AG10803 (cell line): ENCODE data around the gene DDT.
"Not testable (repeated sequence)": the region's sequence is repeated elsewhere in the genome, so short reads cannot be mapped to it uniquely, and the experiment has no call there.

Experiments used
- DNase-seq: peaks from one replicate; pipeline ENCODE4 v3.0.0; 2010; ENCODE audit warnings: low read depth
- H3K4me3 ChIP-seq: 2 replicates; pipeline ENCODE4 v1.5.1; 2011; ENCODE audit warnings: mild to moderate bottlenecking, low read length, control low read depth
- TF ChIP-seq, protein P1 (sequence below): conservative IDR thresholded peaks from 2 replicates; pipeline ENCODE4 v1.5.1; 2011; ENCODE audit warnings: mild to moderate bottlenecking, low read length, control low read depth, inconsistent platforms

DDT gene

GRCh38 chr22:23984430-23984829, 10.2 kb upstream of the DDT start:
- TF ChIP-seq, protein P1, sequence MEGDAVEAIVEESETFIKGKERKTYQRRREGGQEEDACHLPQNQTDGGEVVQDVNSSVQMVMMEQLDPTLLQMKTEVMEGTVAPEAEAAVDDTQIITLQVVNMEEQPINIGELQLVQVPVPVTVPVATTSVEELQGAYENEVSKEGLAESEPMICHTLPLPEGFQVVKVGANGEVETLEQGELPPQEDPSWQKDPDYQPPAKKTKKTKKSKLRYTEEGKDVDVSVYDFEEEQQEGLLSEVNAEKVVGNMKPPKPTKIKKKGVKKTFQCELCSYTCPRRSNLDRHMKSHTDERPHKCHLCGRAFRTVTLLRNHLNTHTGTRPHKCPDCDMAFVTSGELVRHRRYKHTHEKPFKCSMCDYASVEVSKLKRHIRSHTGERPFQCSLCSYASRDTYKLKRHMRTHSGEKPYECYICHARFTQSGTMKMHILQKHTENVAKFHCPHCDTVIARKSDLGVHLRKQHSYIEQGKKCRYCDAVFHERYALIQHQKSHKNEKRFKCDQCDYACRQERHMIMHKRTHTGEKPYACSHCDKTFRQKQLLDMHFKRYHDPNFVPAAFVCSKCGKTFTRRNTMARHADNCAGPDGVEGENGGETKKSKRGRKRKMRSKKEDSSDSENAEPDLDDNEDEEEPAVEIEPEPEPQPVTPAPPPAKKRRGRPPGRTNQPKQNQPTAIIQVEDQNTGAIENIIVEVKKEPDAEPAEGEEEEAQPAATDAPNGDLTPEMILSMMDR = peak; percentile 60
- DNase-seq = no peak
- H3K4me3 ChIP-seq = no peak overlapping the region

GRCh38 chr22:23980567-23980966, 6.3 kb upstream of the DDT start:
- not testable (repeated sequence) for H3K4me3 ChIP-seq, DNase-seq

- not testable (repeated sequence) for H3K4me3 ChIP-seq, DNase-seq
Measured at GRCh38 chr22:23979557-23980240, 5.5 kb upstream of the DDT start, which contains the start of gene GSTT2. GSTT2 (plus strand) TSS chr22:23980134.

DNA sequence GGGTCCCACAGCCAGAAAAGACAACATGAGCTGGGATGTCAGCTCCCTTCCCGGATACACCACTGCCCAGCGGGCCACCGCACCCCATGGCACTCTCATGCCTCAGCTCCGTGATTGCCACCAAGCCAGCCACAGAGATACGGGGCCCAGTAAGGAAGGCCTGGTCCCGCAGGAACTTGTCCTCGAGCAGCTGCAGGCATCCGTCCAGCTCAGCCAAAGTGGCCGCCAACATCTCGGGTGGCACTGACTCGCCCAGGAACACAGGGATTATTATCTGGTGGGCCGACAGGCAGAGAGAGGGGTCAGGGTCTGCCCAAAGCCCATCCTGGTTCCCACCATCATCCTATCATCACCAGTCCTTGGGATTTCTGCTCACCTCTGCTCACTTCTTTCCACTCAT, 3.1 kb upstream of the DDT start:
- DNase-seq = not testable (repeated sequence)

DNA sequence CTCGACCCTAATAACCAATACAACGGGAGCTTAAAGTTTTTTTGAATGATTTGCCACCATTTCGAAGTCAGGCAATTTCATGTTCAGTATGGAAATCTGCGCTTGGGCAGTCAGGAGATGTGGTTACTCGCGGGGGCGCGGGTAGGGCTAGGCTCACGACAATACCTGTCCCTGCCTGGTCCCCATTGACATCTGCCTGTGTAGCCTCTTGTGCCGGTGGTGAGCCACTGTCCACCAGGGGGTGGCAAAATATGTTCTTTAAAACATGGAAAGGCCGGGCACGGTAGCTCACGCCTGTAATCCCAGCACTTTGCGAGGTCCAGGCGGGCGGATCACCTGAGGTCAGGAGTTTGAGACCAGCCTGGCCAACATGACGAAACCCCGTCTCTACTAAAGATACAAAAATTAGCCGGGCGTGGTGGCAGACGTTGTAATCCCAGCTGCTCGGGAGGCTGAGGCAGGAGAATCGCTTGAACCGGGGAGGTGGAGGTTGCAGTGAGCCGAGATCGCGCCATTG, 653 bp upstream of the DDT start:
- not testable (repeated sequence) for H3K4me3 ChIP-seq, DNase-seq

More for the DNA sequence above, 3.1 kb upstream of the DDT start:
- not testable (repeated sequence) for H3K4me3 ChIP-seq

DNA sequence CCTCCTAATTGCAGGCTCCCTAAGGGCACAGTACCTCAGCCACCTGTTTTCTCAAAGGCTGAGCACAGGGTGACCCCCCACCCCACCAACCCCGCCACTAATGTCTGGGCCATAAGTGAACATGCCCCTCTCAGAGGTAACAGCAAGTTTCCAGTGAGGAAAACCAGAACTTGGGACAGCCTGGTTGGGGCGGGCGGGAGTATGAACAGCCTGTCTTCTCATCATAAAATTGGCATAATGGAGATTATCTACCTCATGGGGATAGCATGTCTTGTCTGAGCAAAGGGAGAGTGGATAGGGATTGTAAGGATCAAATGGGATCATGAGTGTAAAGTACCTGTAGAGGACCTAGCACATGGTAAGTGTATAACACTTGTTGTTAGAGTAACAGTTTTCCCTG, 2.3 kb downstream of the DDT start:
- not testable (repeated sequence) for H3K4me3 ChIP-seq, DNase-seq

DNA sequence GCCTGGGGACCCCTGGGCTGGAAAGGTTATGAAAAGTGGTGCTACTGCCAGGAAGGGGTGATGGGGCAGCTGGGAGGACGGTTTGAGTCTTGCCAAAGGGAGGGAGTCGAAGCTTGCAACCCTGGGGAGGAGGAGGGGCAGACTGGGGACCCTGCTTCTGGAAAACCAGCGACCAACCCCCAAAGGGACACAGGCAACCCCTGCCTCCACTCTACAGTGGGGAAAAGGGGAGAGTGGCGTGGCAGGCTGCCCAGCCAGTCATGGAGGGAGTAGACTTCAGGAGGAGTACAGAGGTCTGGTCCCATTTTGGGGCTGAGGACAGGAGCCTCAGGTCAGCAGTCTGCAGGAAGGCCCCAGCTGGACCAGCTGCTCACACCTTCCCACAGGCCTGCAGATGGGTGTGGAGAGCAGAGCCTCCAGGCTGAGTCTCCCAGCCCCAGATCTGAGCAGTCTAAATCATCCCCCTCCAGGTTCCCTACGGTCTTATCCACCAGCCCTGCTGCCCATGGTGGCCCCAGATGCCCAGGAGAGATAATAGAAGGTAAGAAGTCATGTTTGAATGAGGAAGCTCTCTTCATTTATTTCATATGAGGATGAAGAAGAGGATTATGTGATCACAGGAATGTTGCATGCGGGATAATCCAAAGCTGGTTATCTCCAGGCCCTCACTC, 3.3 kb downstream of the DDT start:
- no peak overlapping the region for H3K4me3 ChIP-seq
- TF ChIP-seq, protein P1 = no peak
- no peak for DNase-seq

- TF ChIP-seq, protein P1 = no peak
- DNase-seq = no peak
- H3K4me3 ChIP-seq = no peak overlapping the region
Measured at GRCh38 chr22:23970201-23970641, 4.0 kb downstream of the DDT start.

GRCh38 chr22:23969071-23969470, 5.2 kb downstream of the DDT start:
- H3K4me3 ChIP-seq = no peak overlapping the region
- no peak for DNase-seq
- TF ChIP-seq, protein P1 = no peak

DNA sequence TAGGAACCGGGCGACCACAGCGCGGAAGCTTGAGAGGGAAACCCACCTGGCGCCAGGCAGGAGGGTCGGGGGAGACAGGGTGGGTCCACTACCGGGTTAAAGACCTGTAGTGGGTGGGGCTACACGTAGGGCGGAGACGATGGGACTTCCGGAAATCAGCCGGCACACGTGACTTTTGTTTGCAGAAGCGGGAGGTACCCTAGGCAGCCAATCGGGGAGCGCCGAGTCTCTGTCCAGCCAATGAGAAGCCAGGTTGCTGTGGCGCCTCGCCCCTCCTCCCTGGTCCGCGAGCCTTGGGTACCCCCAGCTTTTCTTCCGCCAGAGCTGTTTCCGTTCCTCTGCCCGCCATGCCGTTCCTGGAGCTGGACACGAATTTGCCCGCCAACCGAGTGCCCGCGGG, 7.7 kb downstream of the DDT start, which contains the start of gene DDTL:
Gene DDTL (plus strand): TSS at position 321 of the 400 bp plus-strand sequence. CDS start 27 bp downstream, at position 348.
- not testable (repeated sequence) for DNase-seq, H3K4me3 ChIP-seq

GRCh38 chr22:23966094-23966493, 8.1 kb downstream of the DDT start:
- H3K4me3 ChIP-seq, DNase-seq: not testable (repeated sequence)

GRCh38 chr22:23961084-23961771, 13.0 kb downstream of the DDT start, which contains the start of gene GSTT2B:
GSTT2B (minus strand) TSS chr22:23961195; CDS start chr22:23961131, 64 bp downstream.
- not testable (repeated sequence) for DNase-seq
- peak within 1 kb of the TSS; percentile 20; the same call in 1 of the 2 replicates for H3K4me3 ChIP-seq
